ENCODE data around the gene CSK. TPM values are rescaled to one million over a fixed set of nuclear protein-coding genes. Genes with fewer than 3 reads are reported as not detected.

The CSK gene
- total RNA-seq, 1 donor from 2014 or later, result 83.8 TPM

- Histone ChIP-seq H3K36me3 (no peaks in the 10 kb centered on the region), H3K27ac (no peak overlapping the region), H3K27me3 (ENCODE audit: low read depth) (peaks cover 3% of the 10 kb centered on the region), H3K4me1 (peaks cover 21% of the 10 kb centered on the region), H3K4me3 (no peak overlapping the region), H3K9me3 (no peaks in the 10 kb centered on the region)
- DNase-seq (no peak), ATAC-seq (no peak)
- intact Hi-C loops (cut with DNase I), result loop anchor here (5.0 kb wide), 1 partner anchor 130 kb away; no protein-coding TSS in a partner anchor
- TF ChIP-seq CTCF (IDR thresholded peaks at IDR 0.05), result no peak
These were observed 14.4 kb upstream of the CSK start for GRCh38 chr15:74767167-74768098.

- no peak overlapping the region for H3K4me3 ChIP-seq
- intact Hi-C loops (cut with DNase I), result loop anchor here (5.0 kb wide), 1 partner anchor 131 kb away; no protein-coding TSS in a partner anchor
- no peak for DNase-seq
- no peak for ATAC-seq
- peaks cover 3% of the 10 kb centered on the region for H3K27me3 ChIP-seq (ENCODE audit: low read depth)
- H3K27ac ChIP-seq, result no peak overlapping the region
- peaks cover 16% of the 10 kb centered on the region for H3K4me1 ChIP-seq
- H3K36me3 ChIP-seq, result no peaks in the 10 kb centered on the region
- no peaks in the 10 kb centered on the region for H3K9me3 ChIP-seq
- no peak for TF ChIP-seq CTCF (IDR thresholded peaks at IDR 0.05)
These were observed 13.6 kb upstream of the CSK start for GRCh38 chr15:74768099-74768770.

GRCh38 chr15:74768771-74769342 is 13.0 kb upstream of the CSK start:
- H3K36me3 ChIP-seq, result no peaks in the 10 kb centered on the region
- no peak overlapping the region for H3K27ac ChIP-seq
- peaks cover 3% of the 10 kb centered on the region for H3K27me3 ChIP-seq (ENCODE audit: low read depth)
- DNase-seq (peak; percentile 75), ATAC-seq (peak; percentile 75 to 77)
- H3K4me1 ChIP-seq, result peaks cover 14% of the 10 kb centered on the region
- no peak overlapping the region for H3K4me3 ChIP-seq
- intact Hi-C loops (cut with DNase I), result loop anchor here (5.0 kb wide), 1 partner anchor 132 kb away; no protein-coding TSS in a partner anchor
- H3K9me3 ChIP-seq, result no peaks in the 10 kb centered on the region
- TF ChIP-seq CTCF (IDR thresholded peaks at IDR 0.05), result peak; percentile 72

- Histone ChIP-seq H3K4me3 (no peak overlapping the region), H3K36me3 (no peaks in the 10 kb centered on the region), H3K9me3 (no peaks in the 10 kb centered on the region), H3K4me1 (peaks cover 14% of the 10 kb centered on the region), H3K27ac (no peak overlapping the region), H3K27me3 (ENCODE audit: low read depth) (peaks cover 3% of the 10 kb centered on the region)
- ATAC-seq (no peak), DNase-seq (no peak)
- intact Hi-C loops (cut with DNase I), result loop anchor here (5.0 kb wide), 1 partner anchor 132 kb away; no protein-coding TSS in a partner anchor
- no peak for TF ChIP-seq CTCF (IDR thresholded peaks at IDR 0.05)
These were observed 12.3 kb upstream of the CSK start for GRCh38 chr15:74769463-74770025.
